ENCODE data around the gene ZC3HAV1L.
"Not testable (repeated sequence)": the region's sequence is repeated elsewhere in the genome, so short reads cannot be mapped to it uniquely, and the experiment has no call there.

ZC3HAV1L gene

GRCh38 chr7:139051655-139052054 is 15.8 kb upstream of the ZC3HAV1L start:
- DNase-seq, result no peak

- DNase-seq, result no peak
Observed at GRCh38 chr7:139049936-139050335, 14.1 kb upstream of the ZC3HAV1L start.

- no peak for DNase-seq
Observed at GRCh38 chr7:139049111-139049510, 13.3 kb upstream of the ZC3HAV1L start.

GRCh38 chr7:139047970-139048369 is 12.1 kb upstream of the ZC3HAV1L start:
- DNase-seq, result no peak

GRCh38 chr7:139046143-139046542 is 10.3 kb upstream of the ZC3HAV1L start:
- DNase-seq, result no peak

GRCh38 chr7:139044813-139045794 is 9.3 kb upstream of the ZC3HAV1L start:
- no peak for DNase-seq

GRCh38 chr7:139043823-139044812 is 8.3 kb upstream of the ZC3HAV1L start:
- peak in 1 of 2 experiments; percentile 33 for DNase-seq

GRCh38 chr7:139041378-139042085 is 5.7 kb upstream of the ZC3HAV1L start:
- no peak for DNase-seq

GRCh38 chr7:139038691-139039090 is 2.8 kb upstream of the ZC3HAV1L start:
- no peak for DNase-seq

GRCh38 chr7:139036901-139037300 is 1.1 kb upstream of the ZC3HAV1L start:
- DNase-seq, result no peak

- peak; percentile 30 to 65 for DNase-seq
Observed at GRCh38 chr7:139034855-139035585, 822 bp downstream of the ZC3HAV1L start.

- DNase-seq, result no peak
Observed at GRCh38 chr7:139034336-139034735, 1.5 kb downstream of the ZC3HAV1L start.

- no peak for DNase-seq
Observed at GRCh38 chr7:139033346-139034114, 2.3 kb downstream of the ZC3HAV1L start.

GRCh38 chr7:139032473-139032872 is 3.4 kb downstream of the ZC3HAV1L start:
- DNase-seq, result no peak

GRCh38 chr7:139029353-139029752 is 6.5 kb downstream of the ZC3HAV1L start:
- no peak for DNase-seq

- no peak for DNase-seq
Observed at GRCh38 chr7:139026551-139026950, 9.3 kb downstream of the ZC3HAV1L start.

GRCh38 chr7:139025861-139026260 is 10.0 kb downstream of the ZC3HAV1L start:
- not testable (repeated sequence) for DNase-seq

- DNase-seq, result no peak
Observed at GRCh38 chr7:139023076-139023475, 12.8 kb downstream of the ZC3HAV1L start.

- DNase-seq, result no peak
Observed at GRCh38 chr7:139022286-139022685, 13.6 kb downstream of the ZC3HAV1L start.

- no peak for DNase-seq
Observed at GRCh38 chr7:139018910-139019309, 16.9 kb downstream of the ZC3HAV1L start.

GRCh38 chr7:139016931-139017511 is 18.8 kb downstream of the ZC3HAV1L start:
- DNase-seq, result peak; percentile 70 to 87

All from NCI-H526 (cell line).